Hepatocyte (in vitro differentiated cells): ENCODE data around the gene CDK4. TPM values are rescaled to one million over a fixed set of nuclear protein-coding genes. Genes with fewer than 3 reads are reported as not detected.

Source experiments
- DNase-seq: peaks from one replicate; pipeline ENCODE4 v3.0.0-alpha.2; 2016; ENCODE audit warnings: low spot score
- H2AFZ ChIP-seq: fragments of 200-600 bp; sonication (generic); 2 replicates; pipeline ENCODE4 v1.6.0; 2016; ENCODE audit warnings: antibody characterized with exemption, mild to moderate bottlenecking
- H3K27ac ChIP-seq: fragments of 200-600 bp; sonication (generic); 2 replicates; pipeline ENCODE4 v1.5.1; 2016; ENCODE audit warnings: mild to moderate bottlenecking
- H3K27me3 ChIP-seq: fragments of 200-600 bp; sonication (generic); 2 replicates; pipeline ENCODE4 v1.6.1; 2016
- H3K36me3 ChIP-seq: fragments of 200-600 bp; sonication (generic); replicated peaks from 2 replicates; pipeline ENCODE4 v1.5.1; 2016; ENCODE audit warnings: low read depth; ENCODE audit not compliant: insufficient read depth
- H3K4me1 ChIP-seq: fragments of 200-600 bp; sonication (generic); 2 replicates; pipeline ENCODE4 v1.5.1; 2016; ENCODE audit warnings: mild to moderate bottlenecking, moderate library complexity; ENCODE audit not compliant: insufficient read depth
- H3K4me2 ChIP-seq: fragments of 200-600 bp; sonication (generic); 2 replicates; pipeline ENCODE4 v1.6.0; 2016
- H3K4me3 ChIP-seq: fragments of 200-600 bp; sonication (generic); 2 replicates; pipeline ENCODE4 v1.5.1; 2016; ENCODE audit warnings: mild to moderate bottlenecking
- H3K79me2 ChIP-seq: fragments of 200-600 bp; sonication (generic); 2 replicates; pipeline ENCODE4 v1.6.0; 2017; ENCODE audit warnings: mild to moderate bottlenecking
- H3K9me2 ChIP-seq: fragments of 200-600 bp; sonication (generic); replicated peaks from 2 replicates; pipeline ENCODE4 v1.6.0; 2017; ENCODE audit warnings: mild to moderate bottlenecking; ENCODE audit not compliant: insufficient read depth
- H3K9me3 ChIP-seq: fragments of 200-600 bp; sonication (generic); 2 replicates; pipeline ENCODE4 v1.5.1; 2016; ENCODE audit warnings: low read depth, mild to moderate bottlenecking
- H4K20me1 ChIP-seq: fragments of 200-600 bp; sonication (generic); 2 replicates; pipeline ENCODE4 v1.6.0; 2016; ENCODE audit warnings: mild to moderate bottlenecking; ENCODE audit not compliant: insufficient read depth, poor library complexity, severe bottlenecking
- CTCF ChIP-seq: fragments of 200-600 bp; sonication (generic); IDR thresholded peaks from 2 replicates; pipeline ENCODE4 v1.5.1; 2016; ENCODE audit warnings: antibody characterized with exemption, mild to moderate bottlenecking; ENCODE audit not compliant: poor library complexity
- EZH2 ChIP-seq: fragments of 200-600 bp; sonication (generic); IDR thresholded peaks from 2 replicates; pipeline ENCODE4 v1.6.1; 2016; ENCODE audit warnings: antibody characterized with exemption, mild to moderate bottlenecking, borderline replicate concordance
- EZH2phosphoT487 ChIP-seq: fragments of 200-600 bp; sonication (generic); IDR thresholded peaks from one replicate; pipeline ENCODE4 v1.6.1; 2018; ENCODE audit warnings: antibody characterized with exemption, mild to moderate bottlenecking, low read depth, moderate library complexity; ENCODE audit not compliant: unreplicated experiment, severe bottlenecking
- WGBS: methylation state at CpG from one replicate; pipeline ENCODE4 v1.1.6; 2016; ENCODE audit warnings: low lambda C conversion rate; ENCODE audit errors: missing lambda C conversion rate; 5-methylcytosine and 5-hydroxymethylcytosine counted together
- polyA plus RNA-seq: library from polyadenylated mRNA; unstranded; fragments of >200 nt; fragmentation: Nextera tagmentation; extraction: Ambion mirVana; gene quantifications from 2 replicates; pipeline ENCODE4 v1.2.1, GENCODE V29; 2016
- total RNA-seq: library from RNA; depleted of rRNA; stranded (reverse); fragments of >200 nt; gene quantifications from 2 replicates; pipeline ENCODE4 v1.2.3, GENCODE V29; 2014

The CDK4 gene
- total and polyA plus RNA-seq, 2 experiments from 2014 or later = 306 to 308 TPM

GRCh38 chr12:57781244-57781643 lies 29.1 kb upstream of the CDK4 start:
- peaks cover 3% of the 10 kb centered on the region for H4K20me1 ChIP-seq
- 87% methylated on average over 3 of the region's 3 CpGs for WGBS
- H3K79me2 ChIP-seq = peaks cover 26% of the 10 kb centered on the region
- no peaks in the 10 kb centered on the region for H3K9me2 ChIP-seq
- no peak overlapping the region for H2AFZ ChIP-seq
- no peak overlapping the region for H3K4me3 ChIP-seq
- H3K27ac ChIP-seq = no peak overlapping the region
- TF ChIP-seq CTCF = no peak
- no peak overlapping the region for H3K4me2 ChIP-seq
- DNase-seq = no peak
- no peaks in the 10 kb centered on the region for H3K36me3 ChIP-seq
- H3K27me3 ChIP-seq = no peaks in the 10 kb centered on the region
- peaks cover 8% of the 10 kb centered on the region for H3K4me1 ChIP-seq
- H3K9me3 ChIP-seq = no peaks in the 10 kb centered on the region

DNA sequence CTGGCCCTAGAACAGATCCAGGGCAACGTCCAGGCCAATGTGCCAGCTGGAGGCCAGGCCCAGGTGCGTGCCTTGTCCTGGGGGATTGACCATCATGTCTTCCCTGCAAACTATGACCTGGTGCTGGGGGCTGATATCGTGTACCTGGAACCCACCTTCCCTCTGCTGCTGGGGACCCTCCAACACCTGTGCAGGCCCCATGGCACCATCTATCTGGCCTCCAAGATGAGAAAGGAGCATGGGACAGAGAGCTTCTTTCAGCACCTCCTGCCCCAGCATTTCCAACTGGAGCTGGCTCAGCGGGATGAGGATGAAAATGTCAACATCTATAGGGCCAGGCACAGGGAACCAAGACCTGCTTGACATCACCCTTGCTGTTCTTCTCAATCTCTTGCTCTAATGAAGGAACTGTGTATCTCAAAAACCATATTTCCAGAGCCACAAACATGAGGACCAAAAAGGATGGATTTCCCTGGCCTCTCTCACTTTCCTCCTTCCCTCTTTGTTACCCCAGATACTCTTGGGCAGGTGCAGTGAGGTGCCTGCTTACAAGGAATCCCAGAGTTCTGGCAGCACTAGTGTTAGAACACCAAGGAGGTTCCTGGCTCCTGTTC lies 28.3 kb upstream of the CDK4 start:
- Histone ChIP-seq H3K4me1 (peaks cover 8% of the 10 kb centered on the region), H4K20me1 (peaks cover 3% of the 10 kb centered on the region), H3K79me2 (peaks cover 21% of the 10 kb centered on the region), H3K36me3 (no peaks in the 10 kb centered on the region), H3K9me3 (no peaks in the 10 kb centered on the region), H3K27me3 (no peaks in the 10 kb centered on the region), H3K4me2 (no peak overlapping the region), H3K4me3 (no peak overlapping the region), H3K27ac (no peak overlapping the region), H2AFZ (no peak overlapping the region), H3K9me2 (no peaks in the 10 kb centered on the region)
- WGBS = 97% methylated on average over 4 of the region's 4 CpGs
- TF ChIP-seq EZH2phosphoT487 (no peak), CTCF (no peak), EZH2 (no peak)
- no peak for DNase-seq

DNA sequence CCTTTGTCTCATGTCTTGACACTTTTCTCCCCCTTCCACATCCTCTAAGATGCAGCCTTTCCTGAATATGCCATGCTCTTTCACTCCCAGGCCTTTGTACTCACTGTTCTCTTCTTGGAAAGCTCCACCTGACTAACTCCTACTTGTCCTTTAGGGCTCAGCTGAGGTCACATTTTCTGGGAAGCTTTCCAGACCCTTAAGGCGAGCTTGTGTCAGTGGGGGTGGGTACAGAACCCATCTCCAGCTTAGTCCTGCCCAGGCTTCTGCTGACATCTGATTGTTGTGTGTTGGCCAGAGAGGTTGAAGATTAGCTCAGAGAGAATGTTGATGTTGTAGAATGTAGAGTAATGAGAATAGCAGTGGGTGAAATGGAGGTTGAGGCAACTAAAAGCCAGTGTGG lies 27.6 kb upstream of the CDK4 start:
- H3K9me2 ChIP-seq = no peaks in the 10 kb centered on the region
- no peaks in the 10 kb centered on the region for H3K27me3 ChIP-seq
- peaks cover 3% of the 10 kb centered on the region for H4K20me1 ChIP-seq
- H2AFZ ChIP-seq = no peak overlapping the region
- WGBS = 78% methylated on average over 1 of the region's 1 CpG
- H3K4me1 ChIP-seq = peaks cover 8% of the 10 kb centered on the region
- no peak overlapping the region for H3K4me3 ChIP-seq
- DNase-seq = no peak
- no peaks in the 10 kb centered on the region for H3K9me3 ChIP-seq
- H3K79me2 ChIP-seq = peaks cover 19% of the 10 kb centered on the region
- H3K4me2 ChIP-seq = no peak overlapping the region
- H3K36me3 ChIP-seq = no peaks in the 10 kb centered on the region
- TF ChIP-seq EZH2phosphoT487 (no peak), EZH2 (no peak), CTCF (no peak)
- H3K27ac ChIP-seq = no peak overlapping the region

DNA sequence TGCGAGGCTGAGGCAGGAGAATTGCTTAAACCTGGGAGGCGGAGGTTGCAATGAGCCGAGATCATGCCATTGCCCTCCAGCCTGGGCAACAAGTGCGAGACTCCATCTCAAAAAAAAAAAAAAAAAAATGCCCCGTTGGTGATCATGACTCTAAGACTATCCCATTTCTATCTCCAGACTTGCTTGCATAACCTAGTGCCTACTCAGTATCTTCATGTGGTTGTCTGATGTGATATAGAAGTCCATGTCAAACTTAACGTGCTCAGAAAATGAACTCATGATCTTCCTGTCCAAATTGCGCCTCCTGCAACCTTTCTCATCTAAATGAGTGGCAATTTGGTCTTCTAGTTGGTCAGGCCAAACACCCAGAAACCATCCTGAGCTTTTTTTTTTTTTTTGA lies 25.8 kb upstream of the CDK4 start:
- no peaks in the 10 kb centered on the region for H3K36me3 ChIP-seq
- no peak overlapping the region for H3K4me2 ChIP-seq
- no peak for TF ChIP-seq EZH2phosphoT487
- TF ChIP-seq CTCF = no peak
- TF ChIP-seq EZH2 = no peak
- no peak overlapping the region for H3K27ac ChIP-seq
- no peaks in the 10 kb centered on the region for H3K9me2 ChIP-seq
- no peaks in the 10 kb centered on the region for H3K27me3 ChIP-seq
- peaks cover 5% of the 10 kb centered on the region for H3K4me1 ChIP-seq
- 98% methylated on average over 7 of the region's 7 CpGs for WGBS
- H4K20me1 ChIP-seq = no peaks in the 10 kb centered on the region
- H2AFZ ChIP-seq = no peak overlapping the region
- DNase-seq = no peak
- no peak overlapping the region for H3K4me3 ChIP-seq
- H3K79me2 ChIP-seq = peaks cover 6% of the 10 kb centered on the region
- H3K9me3 ChIP-seq = no peaks in the 10 kb centered on the region
